ENCODE measurements around the gene BEND7.
A peak's percentile ranks its signal among the peaks of the same experiment; 100 is the strongest.
"Not testable (repeated sequence)": the region's sequence is repeated elsewhere in the genome, so short reads cannot be mapped to it uniquely, and the experiment has no call there.

The BEND7 gene

DNA sequence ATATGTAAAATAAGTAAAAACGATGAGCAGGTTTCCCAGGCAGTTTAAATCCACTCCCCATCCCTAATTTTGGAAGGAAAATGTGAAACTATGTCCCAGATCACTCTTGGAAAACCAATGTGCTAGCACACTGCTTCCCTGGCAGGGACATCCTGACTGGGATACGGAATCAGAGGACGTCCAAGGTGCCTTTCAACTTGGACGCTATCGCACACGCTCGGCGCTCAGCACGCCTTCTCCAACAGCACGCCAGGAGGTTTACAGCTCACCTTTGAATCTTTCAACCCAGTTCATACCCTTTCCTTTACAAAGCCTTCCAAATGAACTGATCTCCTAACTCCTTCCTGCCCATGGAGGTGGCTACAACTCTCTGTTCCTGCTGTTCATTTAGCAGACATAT is 47.1 kb downstream of the BEND7 start:
- DNase-seq (ENCODE audit: low read depth in 3 of 3) = no peak

DNA sequence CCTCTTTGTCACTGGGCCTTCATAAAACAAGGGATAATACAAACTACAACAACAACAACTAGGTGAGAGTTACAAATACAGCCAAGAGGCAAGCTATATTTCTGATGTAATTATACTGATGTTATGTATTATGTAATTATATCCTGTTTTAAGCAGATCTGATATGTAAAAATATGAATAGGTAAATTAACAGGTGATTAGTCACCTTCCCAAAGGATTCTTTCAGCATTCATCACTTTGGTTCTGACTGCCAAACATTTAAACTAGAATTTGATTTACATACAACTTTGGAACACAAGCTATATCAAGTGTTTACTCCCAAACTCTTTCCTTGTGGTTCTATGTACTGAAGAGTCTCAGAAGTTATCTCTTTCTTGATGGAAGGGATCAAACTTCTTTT is 53.7 kb downstream of the BEND7 start:
- no peak for DNase-seq (ENCODE audit: low read depth in 3 of 3)

DNA sequence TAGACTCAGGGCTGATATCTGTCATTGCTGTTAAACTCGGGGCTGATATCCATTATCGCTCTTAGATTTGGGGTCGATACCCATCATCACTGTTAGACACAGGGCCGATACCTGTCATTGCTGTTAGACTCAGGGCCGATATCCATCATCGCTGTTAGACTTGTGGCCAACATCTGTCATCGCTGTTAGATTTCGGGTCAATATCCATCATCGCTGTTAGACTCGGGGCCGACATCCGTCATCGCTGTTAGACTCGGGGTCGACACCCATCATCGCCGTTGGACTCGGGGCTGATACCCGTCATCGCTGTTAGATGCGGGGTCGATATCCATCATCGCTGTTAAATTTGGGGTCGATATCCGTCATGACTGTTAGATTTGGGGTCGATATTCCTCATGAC is 54.8 kb downstream of the BEND7 start:
- no peak for DNase-seq (ENCODE audit: low read depth in 3 of 3)

DNA sequence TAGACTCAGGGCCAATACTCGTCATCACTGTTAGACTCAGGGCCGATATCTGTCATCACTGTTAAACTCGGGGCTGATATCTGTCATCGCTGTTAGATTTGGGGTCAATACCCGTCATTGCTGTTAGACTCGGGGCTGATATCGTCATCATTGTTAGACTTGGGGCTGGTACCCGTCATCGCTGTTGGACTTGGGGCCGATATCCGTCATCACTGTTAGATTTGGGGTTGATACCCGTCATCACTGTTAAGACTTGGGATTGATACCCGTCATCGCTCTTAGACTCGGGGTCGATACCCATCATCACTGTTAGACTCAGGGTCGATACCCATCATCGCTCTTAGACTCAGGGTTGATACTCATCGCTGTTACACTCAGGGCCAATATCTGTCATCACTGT is 56.5 kb downstream of the BEND7 start:
- DNase-seq (ENCODE audit: low read depth in 3 of 3) = no peak

GRCh38 chr10:13470270-13470669 is 58.5 kb downstream of the BEND7 start:
- no peak for DNase-seq (ENCODE audit: low read depth in 3 of 3)

GRCh38 chr10:13462551-13462950 is 66.3 kb downstream of the BEND7 start:
- DNase-seq (ENCODE audit: low read depth in 3 of 3) = no peak

DNA sequence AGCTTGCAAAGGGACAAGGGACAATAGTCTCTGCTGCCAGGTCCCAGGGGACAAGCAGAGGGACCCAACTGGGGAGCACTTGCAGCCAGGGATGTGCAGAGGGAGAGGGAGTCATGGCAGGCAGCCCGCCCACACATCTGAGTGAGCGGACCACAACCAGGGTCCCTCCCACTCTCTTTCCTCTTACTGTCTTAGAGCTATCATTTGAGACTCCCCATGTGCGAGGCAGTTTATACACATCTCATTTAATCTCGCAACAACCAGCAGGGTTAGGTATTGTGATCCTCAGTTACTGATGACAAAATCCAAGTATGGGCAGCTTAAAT is 70.2 kb downstream of the BEND7 start:
- DNase-seq (ENCODE audit: low read depth in 3 of 3) = no peak

DNA sequence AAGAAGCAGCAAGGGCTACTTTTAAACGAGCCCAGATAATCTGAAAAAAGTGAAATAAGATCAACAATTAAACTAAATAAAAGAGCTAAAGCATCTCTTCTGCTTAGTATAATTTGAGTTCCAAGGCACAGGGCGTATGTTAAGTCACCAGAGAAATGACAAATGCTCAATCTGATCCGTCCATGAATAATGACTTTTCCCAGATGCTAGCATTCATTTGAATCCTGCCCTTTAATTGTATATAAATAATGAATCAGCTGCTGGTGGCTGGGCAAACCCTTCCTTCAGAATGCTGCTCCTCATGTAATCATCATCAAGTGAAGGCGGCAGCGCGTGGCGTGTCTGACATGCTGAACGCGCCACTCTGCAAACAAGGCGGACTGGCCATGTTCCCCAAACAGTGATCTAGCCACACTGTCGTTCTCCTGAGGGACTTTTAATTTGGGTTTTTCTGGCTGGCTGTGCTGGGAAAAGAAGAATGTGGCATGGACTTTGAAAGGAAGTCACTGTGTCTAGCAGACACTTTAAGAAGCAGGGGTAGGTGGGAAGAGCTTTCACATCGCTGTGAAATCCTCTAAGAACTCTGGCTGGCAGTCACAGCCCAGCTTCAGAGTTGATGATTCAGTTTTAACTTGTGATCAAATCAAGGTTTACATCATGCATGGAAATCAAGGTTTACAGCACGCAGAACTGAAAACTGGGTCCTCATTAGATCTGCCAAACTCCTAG is 70.7 kb downstream of the BEND7 start:
- no peak for DNase-seq (ENCODE audit: low read depth in 3 of 3)

GRCh38 chr10:13453896-13454295 is 74.9 kb downstream of the BEND7 start:
- peak in 1 of 3 experiments; percentile 28 for DNase-seq (ENCODE audit: low read depth in 3 of 3)

DNA sequence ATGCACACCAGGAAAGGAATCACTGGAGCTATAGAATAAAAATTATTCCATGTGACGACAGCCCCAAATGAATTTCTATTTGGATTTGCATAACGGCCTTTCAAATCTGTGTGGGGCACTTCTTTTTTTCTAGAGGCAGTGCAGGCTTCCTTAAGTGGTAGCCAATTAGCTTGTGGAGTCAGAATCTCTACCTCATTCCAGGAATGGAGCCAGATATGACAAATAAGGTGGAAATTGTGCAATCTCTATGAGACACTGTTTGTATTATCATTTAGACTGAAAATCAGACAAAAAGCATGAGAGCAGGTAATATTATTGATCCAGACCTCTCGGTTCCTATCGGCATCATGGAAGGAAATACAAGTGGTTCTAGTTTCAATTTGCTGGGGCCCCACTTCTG is 78.7 kb downstream of the BEND7 start:
- no peak for DNase-seq (ENCODE audit: low read depth in 3 of 3)

DNA sequence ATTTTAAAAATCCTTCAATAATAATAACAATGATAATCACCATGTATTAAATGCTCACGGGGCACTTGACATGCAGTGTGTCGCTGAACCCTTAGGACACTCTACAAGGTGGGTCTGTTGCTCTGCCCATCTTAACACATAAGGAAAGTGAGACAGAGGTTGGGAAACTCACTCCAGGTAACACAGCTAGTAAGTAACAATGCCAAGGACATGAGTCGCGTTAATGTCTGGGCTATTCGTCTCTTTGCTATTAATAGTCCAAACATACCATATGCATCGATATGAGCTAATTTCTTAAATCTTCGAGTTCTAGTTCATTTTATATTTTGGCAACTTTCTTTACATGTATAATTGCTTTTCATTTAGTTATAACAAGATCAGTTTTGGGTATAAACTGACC is 79.5 kb downstream of the BEND7 start:
- no peak for DNase-seq (ENCODE audit: low read depth in 3 of 3)

- DNase-seq (ENCODE audit: low read depth in 3 of 3) = no peak
Observed at GRCh38 chr10:13448216-13448615, 80.6 kb downstream of the BEND7 start.

DNA sequence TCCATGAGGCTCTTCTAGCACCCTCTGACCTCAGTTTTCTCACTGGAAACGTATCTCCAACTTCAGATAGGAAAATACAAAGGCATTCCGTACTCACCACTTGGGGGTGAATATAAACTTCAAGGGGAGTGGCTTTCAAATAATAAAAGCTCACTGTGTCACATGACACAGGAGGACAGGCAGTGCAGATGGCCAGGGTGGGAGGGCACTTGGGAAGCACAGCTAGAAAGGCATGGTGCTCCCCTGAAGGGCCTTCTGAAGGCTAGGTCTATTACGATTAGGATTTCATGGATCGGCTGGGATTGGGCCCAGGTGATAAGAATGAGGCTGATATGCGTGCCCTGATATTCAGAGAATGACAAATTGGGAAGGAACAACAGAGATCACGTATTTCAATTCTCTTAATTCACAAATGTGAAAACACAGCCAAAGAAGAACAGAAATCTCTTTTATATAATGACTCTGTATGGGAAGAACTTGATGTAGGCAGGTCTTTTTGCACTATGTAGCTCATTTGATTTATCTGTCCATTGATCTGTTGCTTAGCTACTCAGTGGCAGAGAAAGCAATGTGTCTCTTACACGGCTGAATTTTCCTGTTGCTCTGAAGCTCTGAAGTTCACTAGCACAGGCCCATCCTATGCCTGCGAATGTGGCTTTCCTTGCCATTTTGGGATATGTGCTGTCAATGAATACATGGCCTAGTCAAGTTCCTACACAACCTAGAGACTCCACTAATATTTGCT is 83.0 kb downstream of the BEND7 start:
- DNase-seq (ENCODE audit: low read depth in 3 of 3) = no peak

- DNase-seq (ENCODE audit: low read depth in 3 of 3) = no peak
Observed at GRCh38 chr10:13441476-13441875, 87.3 kb downstream of the BEND7 start.

- DNase-seq (ENCODE audit: low read depth in 3 of 3) = peak; percentile 37 to 65 (median 47)
Observed at GRCh38 chr10:13440185-13441061, 88.4 kb downstream of the BEND7 start.

- peak in 1 of 3 experiments; percentile 11 for DNase-seq (ENCODE audit: low read depth in 3 of 3)
Observed at GRCh38 chr10:13439313-13440184, 89.3 kb downstream of the BEND7 start.

GRCh38 chr10:13437026-13437555 is 91.7 kb downstream of the BEND7 start:
- no peak for DNase-seq (ENCODE audit: low read depth in 3 of 3)

- DNase-seq (ENCODE audit: low read depth in 3 of 3) = not testable (repeated sequence)
Observed at GRCh38 chr10:13427943-13428342, 100.9 kb downstream of the BEND7 start.

GRCh38 chr10:13425397-13425796 is 103.4 kb downstream of the BEND7 start:
- no peak for DNase-seq (ENCODE audit: low read depth in 3 of 3)

- DNase-seq (ENCODE audit: low read depth in 3 of 3) = no peak
Observed at GRCh38 chr10:13422800-13423199, 106.0 kb downstream of the BEND7 start.

DNA sequence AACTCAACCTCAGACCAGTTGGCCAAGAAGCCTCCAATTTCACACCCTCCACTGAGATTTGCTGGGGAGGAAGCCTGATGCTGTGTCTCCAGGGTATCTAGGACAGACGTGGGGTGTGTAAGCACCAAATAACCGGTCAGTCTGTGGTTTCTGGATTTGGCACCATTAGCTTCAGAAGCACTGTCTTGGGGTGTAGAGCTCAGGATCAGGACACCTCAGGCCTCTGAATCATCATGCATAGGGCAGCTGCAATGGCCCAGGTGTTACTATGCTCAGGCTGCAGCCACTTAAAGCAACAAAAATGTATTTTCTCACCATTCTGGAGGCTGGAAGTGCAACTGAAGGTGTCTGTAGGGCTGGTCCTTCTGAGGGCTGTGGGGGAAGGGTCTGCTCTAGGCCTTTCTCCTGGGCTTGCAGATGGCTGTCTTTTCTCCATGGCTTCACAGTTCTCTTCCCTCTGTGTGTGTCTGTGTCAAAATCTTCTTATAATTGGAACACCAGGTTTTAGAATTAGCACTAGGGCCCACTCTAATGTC is 107.4 kb downstream of the BEND7 start:
- no peak for DNase-seq (ENCODE audit: low read depth in 3 of 3)
